CD4-positive, alpha-beta T cell treated with Interleukin-15 for 4 hours (primary cell): ENCODE data around the gene CST7.
A peak's percentile ranks its signal among the peaks of the same experiment; 100 is the strongest.

Source experiments
- DNase-seq: peaks from one replicate; pipeline ENCODE4 v3.0.0-alpha.2; 2020; ENCODE audit warnings: low spot score

Gene CST7

GRCh38 chr20:24964506-24964840 is 15.4 kb downstream of the CST7 start:
- no peak for DNase-seq

- no peak for DNase-seq
These were observed 16.2 kb downstream of the CST7 start for GRCh38 chr20:24965065-24965919.

GRCh38 chr20:24966317-24967012 is 17.4 kb downstream of the CST7 start:
- no peak for DNase-seq

- no peak for DNase-seq
These were observed 19.3 kb downstream of the CST7 start for GRCh38 chr20:24968278-24968800.

GRCh38 chr20:24969186-24970029 is 20.3 kb downstream of the CST7 start:
- no peak for DNase-seq

- DNase-seq = no peak
These were observed 21.0 kb downstream of the CST7 start for GRCh38 chr20:24970030-24970553.

- DNase-seq = no peak
These were observed 21.7 kb downstream of the CST7 start for GRCh38 chr20:24970754-24971153.

- DNase-seq = no peak
These were observed 22.5 kb downstream of the CST7 start for GRCh38 chr20:24971376-24972101.

GRCh38 chr20:24972341-24972740 is 23.3 kb downstream of the CST7 start:
- DNase-seq = no peak

GRCh38 chr20:24977336-24977735 is 28.3 kb downstream of the CST7 start:
- DNase-seq = no peak

GRCh38 chr20:24977797-24978196 is 28.7 kb downstream of the CST7 start:
- no peak for DNase-seq

GRCh38 chr20:24978513-24978912 is 29.4 kb downstream of the CST7 start:
- DNase-seq = no peak

GRCh38 chr20:24979036-24979960 is 30.2 kb downstream of the CST7 start:
- no peak for DNase-seq

- no peak for DNase-seq
These were observed 31.4 kb downstream of the CST7 start for GRCh38 chr20:24980291-24981053.

- no peak for DNase-seq
These were observed 32.2 kb downstream of the CST7 start for GRCh38 chr20:24981282-24981681.

GRCh38 chr20:24981790-24982189 is 32.7 kb downstream of the CST7 start:
- peak; percentile 32 for DNase-seq

GRCh38 chr20:24983896-24984295 is 34.8 kb downstream of the CST7 start:
- no peak for DNase-seq

- no peak for DNase-seq
These were observed 36.0 kb downstream of the CST7 start for GRCh38 chr20:24984961-24985640.

GRCh38 chr20:24985802-24986201 is 36.7 kb downstream of the CST7 start:
- no peak for DNase-seq
